Raji (cell line): ENCODE results near the gene LPIN2.

Source experiments
- POLR2A ChIP-seq: IDR thresholded peaks from 2 replicates; pipeline ENCODE4 v1.6.1; 2011; ENCODE audit warnings: low read depth, low read length, control low read depth; ENCODE audit not compliant: insufficient read depth

The LPIN2 gene

DNA sequence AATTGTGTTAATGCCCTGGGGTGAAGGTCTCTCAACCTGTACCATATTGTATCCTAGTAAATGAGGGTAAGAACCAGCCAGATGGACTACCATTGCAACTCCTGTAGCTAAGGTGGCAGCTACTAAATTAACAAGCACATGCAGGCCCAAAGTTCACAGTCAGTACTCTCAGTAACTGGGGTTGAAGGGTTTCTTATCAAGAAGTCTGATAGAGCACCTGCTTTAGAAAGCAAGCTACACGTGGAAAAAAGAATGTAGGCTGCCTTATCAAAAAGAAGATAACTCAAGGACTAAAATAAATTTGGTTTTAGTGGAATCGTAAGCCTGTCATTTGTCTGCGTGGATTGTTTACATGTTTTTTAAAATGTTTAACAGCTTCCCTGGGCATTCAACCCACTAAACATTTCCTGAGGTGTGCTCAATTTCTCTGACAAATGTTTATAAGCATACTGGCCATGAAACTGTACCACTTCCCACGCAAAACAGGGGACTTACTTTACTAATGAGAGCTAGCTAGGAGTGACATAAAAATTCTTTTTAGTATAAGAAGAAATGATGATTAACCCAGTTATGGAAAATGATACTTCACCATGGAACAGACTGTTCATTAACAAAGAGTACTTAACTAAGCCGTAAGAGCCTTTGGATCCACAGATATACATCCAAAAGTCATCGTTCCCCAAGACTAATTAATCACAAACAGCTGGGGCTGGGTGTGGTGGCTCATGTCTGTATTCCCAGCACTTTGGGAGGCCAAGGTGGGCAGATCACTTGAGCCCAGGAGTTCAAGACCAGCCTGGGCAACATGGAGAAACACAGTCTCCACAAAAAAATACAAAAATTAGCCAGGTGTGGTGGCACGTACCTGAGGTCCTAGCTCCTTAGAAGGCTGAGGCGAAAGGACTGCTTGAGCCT, 36.5 kb downstream of the LPIN2 start:
- no peak for TF ChIP-seq POLR2A

DNA sequence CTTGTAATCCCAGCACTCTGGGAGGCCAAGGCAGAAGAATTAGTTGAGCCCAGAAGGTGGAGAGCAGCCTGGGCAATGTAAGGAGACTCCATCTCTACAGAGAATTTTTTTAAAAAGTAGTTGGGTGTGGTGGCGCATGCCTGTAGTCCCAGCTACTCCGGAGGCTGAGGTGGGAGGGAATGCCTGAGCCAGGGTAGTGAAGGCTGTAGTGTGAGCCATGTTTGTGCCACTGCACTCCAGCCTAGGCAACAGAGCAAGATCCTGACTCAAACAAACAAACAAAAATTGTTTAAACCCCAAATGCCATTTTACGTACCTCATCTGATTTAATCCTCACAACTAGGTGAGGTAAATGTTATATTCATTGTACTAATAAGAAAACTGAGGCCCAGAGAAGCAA, 38.2 kb downstream of the LPIN2 start:
- no peak for TF ChIP-seq POLR2A

DNA sequence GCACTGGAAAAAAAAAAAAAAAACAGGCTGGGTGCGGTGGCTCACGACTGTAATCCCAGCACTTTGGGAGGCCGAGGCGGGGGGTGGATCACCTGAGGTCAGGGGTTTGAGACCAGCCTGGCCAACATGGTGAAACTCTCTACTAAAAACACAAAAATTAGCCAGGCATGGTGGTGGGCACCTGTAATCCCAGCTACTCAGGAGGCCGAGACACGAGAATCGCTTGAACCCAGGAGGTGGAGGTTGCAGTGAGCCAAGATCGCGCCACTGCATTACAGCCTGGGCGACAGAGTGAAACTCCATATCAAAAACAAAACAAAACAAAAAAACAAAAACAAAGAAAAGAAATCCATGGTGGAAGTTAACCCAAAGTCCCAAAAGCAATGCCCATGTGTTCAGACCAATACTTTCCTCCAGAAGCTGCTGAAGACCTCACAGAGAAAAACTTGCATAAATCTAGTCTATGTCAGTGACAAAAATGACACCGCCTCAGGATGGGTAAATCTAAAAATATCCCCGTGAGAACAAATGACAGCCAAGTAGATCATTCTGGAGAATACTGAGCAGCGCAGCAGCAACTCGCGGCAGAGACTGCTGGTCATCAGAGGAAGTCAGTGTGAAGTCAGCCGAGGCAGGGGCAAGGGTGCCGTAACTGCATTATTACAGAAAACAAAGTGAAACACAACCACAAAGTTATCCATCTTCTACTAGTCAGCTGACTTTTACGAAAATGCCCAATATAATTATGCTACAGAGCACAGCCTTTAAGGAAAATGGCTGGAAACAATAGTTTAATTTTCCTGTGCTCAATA, 41.0 kb downstream of the LPIN2 start:
- no peak for TF ChIP-seq POLR2A

DNA sequence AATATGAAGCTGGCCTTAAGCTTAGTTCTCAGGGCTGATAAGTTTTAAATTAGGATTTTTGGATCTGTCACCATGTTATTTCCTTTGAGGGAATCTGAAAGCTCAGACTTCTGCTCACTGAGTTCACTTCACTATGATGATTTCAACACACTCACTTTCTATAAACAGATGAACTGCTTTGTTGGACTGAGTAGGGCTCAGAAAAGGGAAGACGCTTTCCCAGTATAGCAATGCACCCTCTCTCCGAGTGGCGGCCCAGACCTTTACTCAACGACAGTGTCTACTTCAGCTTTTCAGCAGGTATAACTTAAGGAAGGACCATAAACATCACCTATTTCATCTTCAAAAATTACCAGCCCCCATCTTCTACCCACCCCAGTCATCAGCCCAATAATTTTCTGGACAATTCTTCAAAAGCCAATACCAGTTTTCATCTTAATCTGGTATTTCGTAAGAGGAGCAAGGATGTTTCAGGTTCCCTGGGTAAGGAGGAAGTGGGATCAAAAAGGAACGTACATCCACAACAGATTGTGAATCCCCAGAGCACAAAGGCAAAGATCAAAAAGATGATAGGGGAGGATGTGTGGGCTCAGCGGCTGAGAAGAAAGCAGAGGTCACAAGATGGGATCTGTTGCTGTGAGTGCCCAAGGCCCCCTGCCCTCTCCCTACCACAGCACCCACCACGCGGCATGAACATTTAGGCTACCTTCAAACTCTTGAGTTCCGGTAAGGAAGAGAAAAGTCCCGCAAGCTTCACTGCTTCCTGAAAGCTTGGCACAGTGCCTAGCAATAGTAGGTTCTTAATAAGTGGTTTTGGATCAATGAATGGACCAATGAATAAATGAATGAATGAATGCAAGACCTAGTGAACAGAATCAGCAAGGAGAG, 41.9 kb downstream of the LPIN2 start:
- TF ChIP-seq POLR2A = no peak

DNA sequence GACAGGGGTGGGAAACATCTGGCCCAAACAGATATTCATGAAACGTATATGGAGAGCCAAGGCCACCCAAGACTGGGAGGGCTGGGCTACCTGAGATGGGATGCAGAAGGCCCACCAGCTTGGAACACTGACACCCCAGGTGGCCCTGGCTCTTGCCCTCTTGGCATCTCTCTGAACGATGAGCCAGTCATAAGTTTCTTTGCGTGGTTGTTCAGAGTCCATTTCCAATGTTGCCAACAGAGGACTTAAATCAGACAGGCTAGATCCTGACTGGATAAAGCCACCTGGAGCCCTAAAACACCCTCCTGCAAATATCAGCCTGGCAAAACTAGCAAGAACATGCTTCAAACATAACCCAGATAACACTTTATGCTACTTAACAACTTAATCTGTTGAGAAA, 42.6 kb downstream of the LPIN2 start:
- TF ChIP-seq POLR2A = no peak

DNA sequence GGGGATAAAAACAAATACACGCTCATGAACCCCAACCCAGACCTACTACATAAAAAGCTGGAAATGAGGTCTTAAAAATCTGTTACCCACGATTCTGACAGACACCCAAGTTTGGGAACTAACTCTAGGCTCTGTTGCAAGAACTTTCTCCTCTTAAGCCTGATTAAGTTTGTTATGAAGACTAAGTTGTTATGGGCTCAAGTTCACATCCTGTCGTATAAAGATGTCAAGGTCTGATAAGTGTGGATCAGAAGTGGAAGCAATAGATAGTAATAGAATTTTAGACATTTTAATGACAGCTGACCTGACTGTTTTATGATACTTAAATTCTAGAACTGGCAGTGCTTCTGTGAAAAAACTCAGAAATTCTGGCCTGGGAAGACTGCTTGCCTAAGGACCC, 43.2 kb downstream of the LPIN2 start:
- TF ChIP-seq POLR2A = no peak

- no peak for TF ChIP-seq POLR2A
These were observed 44.3 kb downstream of the LPIN2 start for GRCh38 chr18:2968606-2969005.

DNA sequence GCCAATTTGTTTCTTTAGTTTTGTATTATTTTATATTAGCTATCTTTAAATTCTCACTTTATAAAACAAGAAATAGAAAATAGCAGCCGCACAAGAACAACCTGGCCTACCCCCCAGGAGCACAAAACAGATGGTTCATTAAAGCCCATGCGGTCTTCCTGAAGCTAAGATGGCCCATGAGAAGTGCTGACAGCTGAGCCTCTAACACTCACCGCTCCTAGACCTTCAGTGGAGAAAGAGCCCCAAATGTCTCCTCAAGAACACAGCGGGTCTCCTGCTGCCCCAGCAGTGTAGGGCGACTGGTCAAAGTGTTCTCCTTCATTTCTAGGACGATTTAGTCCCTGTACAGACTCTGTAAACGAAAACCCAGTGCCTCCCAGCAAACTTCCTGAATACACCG, 45.1 kb downstream of the LPIN2 start:
- no peak for TF ChIP-seq POLR2A

- no peak for TF ChIP-seq POLR2A
These were observed 45.6 kb downstream of the LPIN2 start for GRCh38 chr18:2967357-2967756.

- no peak for TF ChIP-seq POLR2A
These were observed 46.4 kb downstream of the LPIN2 start for GRCh38 chr18:2966560-2966959.

GRCh38 chr18:2965797-2966196, 47.1 kb downstream of the LPIN2 start:
- no peak for TF ChIP-seq POLR2A

DNA sequence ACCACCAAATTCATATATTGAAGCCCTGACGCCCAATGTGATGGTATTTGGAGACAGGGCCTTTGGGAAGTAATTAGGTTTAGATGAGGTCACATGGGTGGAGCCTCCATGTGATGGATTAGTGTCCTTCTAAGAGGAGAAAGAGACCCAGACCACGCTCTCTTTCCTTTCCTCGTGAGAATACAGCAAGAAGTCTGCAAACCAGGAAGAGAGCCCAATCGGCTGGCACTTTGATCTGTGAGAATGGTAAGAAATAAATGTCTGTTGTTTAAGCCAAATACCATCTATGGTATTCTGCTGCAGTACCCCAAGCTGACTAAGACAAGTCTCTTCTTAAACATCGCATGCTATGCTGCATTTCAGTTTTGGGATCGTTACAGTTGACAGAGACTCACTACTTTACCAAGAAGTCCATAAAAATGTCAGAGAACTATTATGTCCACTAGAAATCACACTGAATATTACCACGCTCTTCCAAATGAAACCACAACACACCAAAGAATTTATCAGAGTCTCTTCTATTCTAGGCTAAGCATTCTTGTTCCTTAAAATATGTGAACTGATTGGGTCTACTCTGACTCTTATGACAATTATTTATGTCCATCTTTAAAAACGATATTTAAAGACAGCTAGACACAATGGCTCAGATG, 48.5 kb downstream of the LPIN2 start:
- no peak for TF ChIP-seq POLR2A
